Right renal cortex interstitium (tissue), 3 donors: Measurements from ENCODE around the gene DKKL1. TPM values are rescaled to one million over a fixed set of nuclear protein-coding genes. Genes with fewer than 3 reads are reported as not detected.

Source experiments
- DNase-seq, 3 donors: peaks; one replicate each; pipeline ENCODE4 v3.0.0-alpha.2; 2013; ENCODE audit warnings: low read depth in 3 of 3, low spot score in 2 of 3
- polyA plus RNA-seq, 3 donors: library from polyadenylated mRNA; unstranded; fragments of 120-200 nt; gene quantifications; one replicate each; pipeline ENCODE4 v1.2.1, GENCODE V29; 2013; ENCODE audit not compliant: insufficient read length in 3 of 3

The DKKL1 gene
- polyA plus RNA-seq, 3 donors, result 4.5 to 5.3 (median 4.7) TPM

- DNase-seq, result no peak
Measured at GRCh38 chr19:49418511-49418910, 54.8 kb downstream of the DKKL1 start.

DNA sequence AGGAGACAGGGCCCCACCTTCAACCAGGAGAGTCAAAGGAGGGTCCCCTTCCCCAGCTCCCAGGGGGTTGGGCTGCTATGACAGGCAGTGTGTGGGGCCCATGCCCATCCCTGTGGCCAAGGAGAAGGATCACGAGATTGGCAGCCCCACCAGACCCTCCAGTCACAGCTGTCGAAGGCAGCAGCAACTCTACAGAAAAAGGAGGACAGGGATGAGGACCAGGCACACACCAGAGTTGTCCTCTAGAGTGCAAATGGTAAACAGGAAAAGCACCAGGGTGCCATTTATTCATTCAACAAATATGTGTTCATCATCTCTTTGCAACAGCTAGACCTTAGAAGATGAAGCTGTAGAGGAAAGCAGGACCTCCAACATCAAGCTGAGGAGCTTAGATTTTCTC, 55.5 kb downstream of the DKKL1 start:
- DNase-seq, result no peak

- DNase-seq, result no peak
Measured at GRCh38 chr19:49420227-49420626, 56.5 kb downstream of the DKKL1 start.

DNA sequence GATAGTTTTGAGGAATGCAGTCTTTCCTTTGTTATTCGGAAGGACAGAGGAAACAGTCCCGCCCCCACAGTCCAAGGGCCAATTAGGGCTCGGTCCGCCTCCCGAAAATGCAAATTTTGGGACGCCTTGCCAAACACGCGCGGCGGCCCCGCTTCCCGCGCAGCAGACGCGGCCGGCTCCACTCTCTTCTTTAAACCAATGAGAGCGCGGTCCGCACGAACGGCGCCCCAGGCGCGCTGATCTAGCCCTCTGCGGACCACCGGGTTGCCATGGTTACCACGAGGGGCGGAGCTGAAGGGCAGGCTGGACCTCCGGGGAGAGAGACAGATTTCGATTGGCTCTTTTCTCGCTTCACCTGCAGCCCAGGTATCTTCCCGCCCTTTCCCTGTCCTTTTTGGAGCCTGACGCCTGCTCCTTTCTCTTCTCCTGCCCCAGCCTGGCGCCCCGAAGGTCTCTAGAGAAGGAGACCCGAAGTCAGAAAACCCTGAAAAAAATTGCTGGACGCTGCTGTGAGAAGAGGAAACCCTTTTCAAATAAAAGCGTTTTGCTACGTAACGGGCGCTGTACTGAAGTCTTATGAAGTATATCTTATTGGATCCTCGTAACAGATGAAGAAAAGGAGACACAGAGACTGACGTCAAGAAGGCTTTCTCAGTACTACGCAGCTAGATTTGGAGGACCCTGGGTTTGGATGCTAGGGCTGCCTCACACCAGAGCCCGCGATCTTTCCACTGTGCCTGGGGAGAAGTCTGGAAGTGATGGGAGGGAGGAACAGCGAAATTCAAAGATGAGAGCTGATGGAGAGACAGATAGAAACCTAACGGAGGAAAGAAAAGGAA, 57.6 kb downstream of the DKKL1 start:
- peak in 1 of 3 donors; percentile 66 for DNase-seq

DNA sequence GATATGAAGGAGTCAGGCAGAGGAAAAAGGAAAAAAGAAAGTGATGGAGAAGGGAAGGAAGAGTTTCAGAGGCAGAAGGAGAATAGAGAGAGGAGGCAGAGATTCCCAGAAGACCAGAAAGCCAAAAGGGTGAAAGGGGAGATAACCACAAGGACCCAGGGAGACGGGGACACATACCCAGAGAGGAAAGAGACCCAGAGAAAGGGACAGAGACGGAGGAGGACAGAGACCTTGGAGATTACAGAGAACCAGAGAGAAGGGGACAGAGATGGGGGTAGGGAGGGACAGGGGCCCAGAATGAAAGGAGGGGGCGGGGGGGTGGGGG, 58.2 kb downstream of the DKKL1 start:
- no peak for DNase-seq

GRCh38 chr19:49422407-49423070, 58.9 kb downstream of the DKKL1 start:
- DNase-seq, result no peak

DNA sequence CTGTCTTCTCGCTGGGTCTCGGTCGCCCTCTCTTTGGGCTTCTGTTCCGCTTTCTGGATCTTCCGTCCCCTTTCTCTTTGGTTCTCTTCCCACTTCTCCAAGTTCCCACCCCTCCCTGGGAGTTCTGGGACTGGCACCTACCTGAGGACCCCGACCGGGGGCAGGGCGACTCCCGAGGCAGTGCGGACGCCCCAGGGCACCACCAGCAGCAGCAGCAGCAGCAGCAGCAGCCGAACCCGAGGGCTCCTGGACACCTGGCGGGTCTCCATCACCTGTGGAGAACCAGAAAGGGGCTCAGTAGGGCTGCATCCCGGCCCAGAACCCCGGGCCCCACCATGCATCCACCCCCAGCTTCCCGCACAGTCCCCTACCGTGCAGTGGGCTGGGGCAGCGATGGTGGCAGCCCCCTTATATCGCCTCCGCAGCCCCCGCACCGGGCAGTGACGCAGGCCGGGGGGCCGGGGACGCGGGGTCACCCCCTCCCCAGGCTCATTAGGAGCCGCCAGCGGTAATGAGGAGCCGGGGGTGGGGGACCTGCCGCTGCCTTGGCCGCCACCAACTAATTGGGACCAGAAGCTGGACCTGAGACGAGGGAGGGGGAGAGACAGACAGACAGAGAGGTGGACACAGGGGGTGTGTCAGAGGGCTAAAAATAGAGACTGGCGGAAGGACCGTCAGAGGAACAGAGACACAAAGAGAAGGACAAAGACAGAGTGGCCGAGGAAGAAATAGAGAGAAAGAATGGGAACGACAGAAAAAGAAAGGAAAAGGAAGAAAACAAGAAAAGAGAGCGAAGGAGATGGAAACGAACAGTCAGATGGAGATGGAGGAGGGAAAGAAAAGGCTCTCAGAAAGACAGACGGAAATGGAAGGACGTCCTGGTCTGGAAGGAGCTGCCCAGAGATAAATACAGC, 59.7 kb downstream of the DKKL1 start, which contains the start of gene PTH2:
Gene PTH2, minus strand, starts transcription at position 371 of the 914 bp plus-strand sequence. Its CDS starts 102 bp downstream, at position 269.
- DNase-seq, result no peak

- no peak for DNase-seq
Measured at GRCh38 chr19:49423985-49424303, 60.3 kb downstream of the DKKL1 start.

Other genes with a start within 250 kb of the DKKL1 start
- 1 to 10 TPM; 6.5 to 6.7 (median 6.6) TPM for gene LIN7B, start 249.5 kb upstream of the DKKL1 start, polyA plus RNA-seq
- under 1 TPM; 0.39 to 0.80 (median 0.74) TPM for gene C19orf73, start 244.7 kb upstream of the DKKL1 start, polyA plus RNA-seq
- gene PPFIA3, start 244.3 kb upstream of the DKKL1 start, polyA plus RNA-seq, result 1 to 10 TPM; 4.6 to 5.4 (median 4.9) TPM
- gene HRC, start 208.5 kb upstream of the DKKL1 start, polyA plus RNA-seq, result 10 to 100 TPM; 29.8 to 36.1 (median 35.5) TPM
- gene TRPM4, start 206.1 kb upstream of the DKKL1 start, polyA plus RNA-seq, result 10 to 100 TPM; 19.8 to 25.4 (median 20.0) TPM
- gene SLC6A16, start 38.7 kb upstream of the DKKL1 start, polyA plus RNA-seq, result 1 to 10 TPM; 2.4 to 2.6 (median 2.6) TPM
- 10 to 100 TPM; 32.7 to 37.7 (median 36.9) TPM for gene CD37, start 28.5 kb upstream of the DKKL1 start, polyA plus RNA-seq
- 10 to 100 TPM; 86.1 to 89.1 (median 86.1) TPM for gene TEAD2, start 1.5 kb upstream of the DKKL1 start, polyA plus RNA-seq
- gene KASH5, start 24.4 kb downstream of the DKKL1 start, polyA plus RNA-seq, result under 1 TPM; 0.14 to 0.45 (median 0.18) TPM
- not detected for gene PTH2, start 59.6 kb downstream of the DKKL1 start, polyA plus RNA-seq
- gene GFY, start 61.5 kb downstream of the DKKL1 start, polyA plus RNA-seq, result not detected
- gene SLC17A7, start 77.7 kb downstream of the DKKL1 start, polyA plus RNA-seq, result under 1 TPM; 0.25 to 0.33 (median 0.31) TPM
- gene PIH1D1, start 87.9 kb downstream of the DKKL1 start, polyA plus RNA-seq, result 10 to 100 TPM; 81.1 to 84.9 (median 84.7) TPM
- gene ALDH16A1, start 89.3 kb downstream of the DKKL1 start, polyA plus RNA-seq, result 10 to 100 TPM; 14.5 to 15.0 (median 14.8) TPM
- 1 to 10 TPM; 2.6 to 3.2 (median 2.7) TPM for gene FLT3LG, start 110.3 kb downstream of the DKKL1 start, polyA plus RNA-seq
- gene RPL13A, start 123.7 kb downstream of the DKKL1 start, polyA plus RNA-seq, result 1,000 to 10,000 TPM; 2,089 to 2,580 (median 2,270) TPM
- 1,000 to 10,000 TPM; 2,847 to 3,056 (median 2,982) TPM for gene RPS11, start 132.6 kb downstream of the DKKL1 start, polyA plus RNA-seq
- gene FCGRT, start 148.8 kb downstream of the DKKL1 start, polyA plus RNA-seq, result 100 to 1,000 TPM; 219 to 252 (median 230) TPM
- gene RCN3, start 164.1 kb downstream of the DKKL1 start, polyA plus RNA-seq, result 10 to 100 TPM; 10.0 to 10.9 (median 10.2) TPM
- 10 to 100 TPM; 61.2 to 69.1 (median 64.3) TPM for gene NOSIP, start 216.7 kb downstream of the DKKL1 start, polyA plus RNA-seq
- 1 to 10 TPM; 7.1 to 8.5 (median 7.1) TPM for gene PRRG2, start 217.4 kb downstream of the DKKL1 start, polyA plus RNA-seq
- gene PRR12, start 227.3 kb downstream of the DKKL1 start, polyA plus RNA-seq, result 10 to 100 TPM; 13.6 to 16.3 (median 15.1) TPM